GM21825 (cell line): ENCODE measurements around the gene TERT.
"Not testable (repeated sequence)": the region's sequence is repeated elsewhere in the genome, so short reads cannot be mapped to it uniquely, and the experiment has no call there.

Experiments used
- ATAC-seq: cut with Tn5 transposase; IDR thresholded peaks from one replicate; pipeline ENCODE4 v1.9.1; 2021; ENCODE audit warnings: mild to moderate bottlenecking, moderate library complexity; ENCODE audit not compliant: unreplicated experiment

Gene TERT

GRCh38 chr5:1298067-1298551, 3.2 kb upstream of the TERT start:
- ATAC-seq, result no peak

- ATAC-seq, result no peak
Observed at GRCh38 chr5:1297243-1297642, 2.4 kb upstream of the TERT start.

GRCh38 chr5:1295650-1296037, 776 bp upstream of the TERT start:
- no peak for ATAC-seq

- ATAC-seq, result no peak
Observed at GRCh38 chr5:1294206-1294834, 548 bp downstream of the TERT start.

- ATAC-seq, result no peak
Observed at GRCh38 chr5:1293416-1294205, 1.3 kb downstream of the TERT start.

GRCh38 chr5:1292846-1293415, 1.9 kb downstream of the TERT start:
- ATAC-seq, result no peak

GRCh38 chr5:1292139-1292538, 2.7 kb downstream of the TERT start:
- no peak for ATAC-seq

GRCh38 chr5:1291611-1292080, 3.2 kb downstream of the TERT start:
- no peak for ATAC-seq

- ATAC-seq, result not testable (repeated sequence)
Observed at GRCh38 chr5:1290956-1291355, 3.9 kb downstream of the TERT start.

GRCh38 chr5:1289559-1289958, 5.3 kb downstream of the TERT start:
- ATAC-seq, result not testable (repeated sequence)

- ATAC-seq, result no peak
Observed at GRCh38 chr5:1288439-1289335, 6.2 kb downstream of the TERT start.

GRCh38 chr5:1285883-1286291, 9.0 kb downstream of the TERT start:
- ATAC-seq, result no peak

GRCh38 chr5:1285141-1285540, 9.7 kb downstream of the TERT start:
- ATAC-seq, result no peak

GRCh38 chr5:1284336-1284970, 10.4 kb downstream of the TERT start:
- not testable (repeated sequence) for ATAC-seq

- not testable (repeated sequence) for ATAC-seq
Observed at GRCh38 chr5:1283729-1284041, 11.2 kb downstream of the TERT start.

- not testable (repeated sequence) for ATAC-seq
Observed at GRCh38 chr5:1282993-1283728, 11.7 kb downstream of the TERT start.

- ATAC-seq, result no peak
Observed at GRCh38 chr5:1282131-1282992, 12.5 kb downstream of the TERT start.

GRCh38 chr5:1281038-1281882, 13.6 kb downstream of the TERT start:
- no peak for ATAC-seq
